ENCODE measurements around the gene GABRA6. TPM values are rescaled to one million over a fixed set of nuclear protein-coding genes. Genes with fewer than 3 reads are reported as not detected.

GABRA6 gene
- total RNA-seq, 2 experiments from 2014 or later, result not detected

GRCh38 chr5:161703528-161703927 lies 18.0 kb downstream of the GABRA6 start:
- no peak overlapping the region for H3K27ac Mint-ChIP-seq
- intact Hi-C loops (cut with micrococcal nuclease), result no loop called here
- no peaks in the 10 kb centered on the region for H3K36me3 Mint-ChIP-seq (ENCODE audit: low read depth)
- H3K27me3 Mint-ChIP-seq (ENCODE audit: low read depth), result no peaks in the 10 kb centered on the region
- no peak overlapping the region for H3K4me3 Mint-ChIP-seq
- no peaks in the 10 kb centered on the region for H3K4me1 Mint-ChIP-seq (ENCODE audit: low read depth)
- peaks cover 3% of the 10 kb centered on the region for H3K9me3 Mint-ChIP-seq
- DNase-seq, result no peak
- CTCF ChIA-PET, result no interaction called here

GRCh38 chr5:161707382-161707781 lies 21.9 kb downstream of the GABRA6 start:
- intact Hi-C loops (cut with micrococcal nuclease), result no loop called here
- DNase-seq, result no peak

GRCh38 chr5:161709239-161709638 lies 23.7 kb downstream of the GABRA6 start:
- H3K4me3 Mint-ChIP-seq, result no peak overlapping the region
- DNase-seq, result no peak
- CTCF ChIA-PET, result no interaction called here

More at GRCh38 chr5:161707382-161707781, 21.9 kb downstream of the GABRA6 start:
- Mint-ChIP-seq H3K27ac (no peak overlapping the region), H3K27me3 (ENCODE audit: low read depth) (no peaks in the 10 kb centered on the region), H3K4me1 (ENCODE audit: low read depth) (no peaks in the 10 kb centered on the region), H3K36me3 (ENCODE audit: low read depth) (no peaks in the 10 kb centered on the region), H3K9me3 (peaks cover 2% of the 10 kb centered on the region), H3K4me3 (no peak overlapping the region)
- CTCF ChIA-PET, result no interaction called here

GRCh38 chr5:161713042-161713441 lies 27.5 kb downstream of the GABRA6 start:
- Mint-ChIP-seq H3K4me3 (no peak overlapping the region), H3K36me3 (ENCODE audit: low read depth) (no peaks in the 10 kb centered on the region), H3K27ac (no peak overlapping the region), H3K4me1 (ENCODE audit: low read depth) (no peaks in the 10 kb centered on the region), H3K9me3 (peaks cover 4% of the 10 kb centered on the region), H3K27me3 (ENCODE audit: low read depth) (no peaks in the 10 kb centered on the region)
- CTCF ChIA-PET, result no interaction called here
- intact Hi-C loops (cut with micrococcal nuclease), result no loop called here
- no peak for DNase-seq

More at GRCh38 chr5:161709239-161709638, 23.7 kb downstream of the GABRA6 start:
- H3K36me3 Mint-ChIP-seq (ENCODE audit: low read depth), result no peaks in the 10 kb centered on the region
- no peaks in the 10 kb centered on the region for H3K27me3 Mint-ChIP-seq (ENCODE audit: low read depth)
- peaks cover 2% of the 10 kb centered on the region for H3K9me3 Mint-ChIP-seq
- intact Hi-C loops (cut with micrococcal nuclease), result no loop called here
- no peak overlapping the region for H3K27ac Mint-ChIP-seq
- H3K4me1 Mint-ChIP-seq (ENCODE audit: low read depth), result no peaks in the 10 kb centered on the region

- DNase-seq, result no peak
- CTCF ChIA-PET, result no interaction called here
- Mint-ChIP-seq H3K36me3 (ENCODE audit: low read depth) (no peaks in the 10 kb centered on the region), H3K4me1 (ENCODE audit: low read depth) (no peaks in the 10 kb centered on the region), H3K27ac (no peak overlapping the region), H3K27me3 (ENCODE audit: low read depth) (no peaks in the 10 kb centered on the region), H3K4me3 (no peak overlapping the region), H3K9me3 (peaks cover 4% of the 10 kb centered on the region)
- intact Hi-C loops (cut with micrococcal nuclease), result no loop called here
Measured at GRCh38 chr5:161719157-161719556, 33.6 kb downstream of the GABRA6 start.

- Mint-ChIP-seq H3K27ac (no peak overlapping the region), H3K4me3 (no peak overlapping the region), H3K27me3 (ENCODE audit: low read depth) (no peaks in the 10 kb centered on the region)
Measured at GRCh38 chr5:161720460-161720859, 34.9 kb downstream of the GABRA6 start.

GRCh38 chr5:161734741-161735140 lies 49.2 kb downstream of the GABRA6 start:
- DNase-seq, result no peak
- H3K27me3 Mint-ChIP-seq (ENCODE audit: low read depth), result no peaks in the 10 kb centered on the region
- no peak overlapping the region for H3K27ac Mint-ChIP-seq
- H3K4me1 Mint-ChIP-seq (ENCODE audit: low read depth), result no peaks in the 10 kb centered on the region
- peaks cover 7% of the 10 kb centered on the region for H3K9me3 Mint-ChIP-seq
- H3K36me3 Mint-ChIP-seq (ENCODE audit: low read depth), result no peaks in the 10 kb centered on the region
- CTCF ChIA-PET, result no interaction called here
- H3K4me3 Mint-ChIP-seq, result no peak overlapping the region
- intact Hi-C loops (cut with micrococcal nuclease), result no loop called here

More at GRCh38 chr5:161720460-161720859, 34.9 kb downstream of the GABRA6 start:
- H3K36me3 Mint-ChIP-seq (ENCODE audit: low read depth), result no peaks in the 10 kb centered on the region
- peaks cover 4% of the 10 kb centered on the region for H3K9me3 Mint-ChIP-seq
- CTCF ChIA-PET, result no interaction called here
- H3K4me1 Mint-ChIP-seq (ENCODE audit: low read depth), result no peaks in the 10 kb centered on the region
- no peak for DNase-seq
- intact Hi-C loops (cut with micrococcal nuclease), result no loop called here

- Mint-ChIP-seq H3K36me3 (ENCODE audit: low read depth) (no peaks in the 10 kb centered on the region), H3K4me3 (no peak overlapping the region), H3K9me3 (peaks cover 8% of the 10 kb centered on the region), H3K4me1 (ENCODE audit: low read depth) (no peaks in the 10 kb centered on the region), H3K27me3 (ENCODE audit: low read depth) (no peaks in the 10 kb centered on the region), H3K27ac (no peak overlapping the region)
- CTCF ChIA-PET, result no interaction called here
- DNase-seq, result no peak
- intact Hi-C loops (cut with micrococcal nuclease), result no loop called here
Measured at GRCh38 chr5:161740433-161740832, 54.9 kb downstream of the GABRA6 start.

- no peaks in the 10 kb centered on the region for H3K36me3 Mint-ChIP-seq (ENCODE audit: low read depth)
- H3K9me3 Mint-ChIP-seq, result peaks cover 6% of the 10 kb centered on the region
- no peak overlapping the region for H3K4me3 Mint-ChIP-seq
- no peaks in the 10 kb centered on the region for H3K27me3 Mint-ChIP-seq (ENCODE audit: low read depth)
- CTCF ChIA-PET, result no interaction called here
- no peaks in the 10 kb centered on the region for H3K4me1 Mint-ChIP-seq (ENCODE audit: low read depth)
- no peak overlapping the region for H3K27ac Mint-ChIP-seq
- intact Hi-C loops (cut with micrococcal nuclease), result no loop called here
- no peak for DNase-seq
Measured at GRCh38 chr5:161744276-161744675, 58.8 kb downstream of the GABRA6 start.

GRCh38 chr5:161745392-161745791 lies 59.9 kb downstream of the GABRA6 start:
- peaks cover 3% of the 10 kb centered on the region for H3K9me3 Mint-ChIP-seq
- H3K36me3 Mint-ChIP-seq (ENCODE audit: low read depth), result no peaks in the 10 kb centered on the region
- no peak for DNase-seq
- CTCF ChIA-PET, result no interaction called here
- H3K27ac Mint-ChIP-seq, result no peak overlapping the region
- H3K4me1 Mint-ChIP-seq (ENCODE audit: low read depth), result no peaks in the 10 kb centered on the region
- no peak overlapping the region for H3K4me3 Mint-ChIP-seq
- no peaks in the 10 kb centered on the region for H3K27me3 Mint-ChIP-seq (ENCODE audit: low read depth)
- intact Hi-C loops (cut with micrococcal nuclease), result no loop called here

- no peak for DNase-seq
- Mint-ChIP-seq H3K4me3 (no peak overlapping the region), H3K27ac (no peak overlapping the region), H3K36me3 (ENCODE audit: low read depth) (no peaks in the 10 kb centered on the region), H3K4me1 (ENCODE audit: low read depth) (no peaks in the 10 kb centered on the region), H3K27me3 (ENCODE audit: low read depth) (no peaks in the 10 kb centered on the region), H3K9me3 (peaks cover 8% of the 10 kb centered on the region)
- intact Hi-C loops (cut with micrococcal nuclease), result no loop called here
- CTCF ChIA-PET, result no interaction called here
Measured at GRCh38 chr5:161751265-161751664, 65.7 kb downstream of the GABRA6 start.

Other genes starting within 250 kb of the GABRA6 start
- gene GABRB2, start 139.0 kb upstream of the GABRA6 start, total RNA-seq, result not detected
- gene GABRA1, start 162.4 kb downstream of the GABRA6 start, total RNA-seq, result not detected